ENCODE measurements around the gene CROCC2.

CROCC2 gene

DNA sequence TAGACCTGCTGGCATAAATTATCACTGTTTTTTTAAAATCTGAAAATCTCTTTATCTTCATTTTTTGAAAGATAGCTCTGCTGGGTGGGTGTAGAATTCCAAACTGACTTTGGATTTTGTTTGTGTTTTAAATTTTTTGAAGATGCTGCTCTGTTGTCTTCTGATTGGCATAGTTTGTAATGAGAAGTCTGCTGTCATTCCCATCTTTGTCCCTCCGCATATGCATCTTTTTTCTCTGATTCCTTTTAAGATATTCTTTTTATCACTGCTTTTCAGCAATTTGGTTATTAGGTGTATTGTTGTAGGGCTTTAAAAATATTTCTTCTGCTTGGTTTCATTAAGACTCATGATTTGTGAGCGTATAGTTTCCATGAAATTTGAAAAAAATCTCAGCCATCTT is 99.4 kb downstream of the CROCC2 start:
- FAIRE-seq, result no peak

DNA sequence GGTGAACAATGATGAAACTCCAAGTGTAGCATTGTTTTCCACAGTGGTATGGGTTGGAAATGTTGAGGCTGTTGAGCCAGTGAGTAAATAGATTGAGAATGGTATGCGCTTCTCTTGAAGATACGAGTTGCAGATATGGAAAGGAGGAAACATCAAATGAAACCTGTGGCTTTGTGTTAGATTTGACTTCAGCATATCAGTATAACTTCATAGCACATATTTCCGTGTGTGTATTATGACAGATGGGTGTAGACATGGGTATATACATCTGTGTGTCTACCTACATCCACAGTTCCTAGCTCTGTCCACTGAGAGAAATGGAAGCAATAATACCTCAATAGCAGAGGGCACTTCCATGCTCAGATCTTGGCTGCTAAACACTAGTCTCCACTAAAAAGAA is 100.3 kb downstream of the CROCC2 start:
- no peak for FAIRE-seq

GRCh38 chr2:241007111-241007510 is 101.0 kb downstream of the CROCC2 start:
- FAIRE-seq, result no peak

DNA sequence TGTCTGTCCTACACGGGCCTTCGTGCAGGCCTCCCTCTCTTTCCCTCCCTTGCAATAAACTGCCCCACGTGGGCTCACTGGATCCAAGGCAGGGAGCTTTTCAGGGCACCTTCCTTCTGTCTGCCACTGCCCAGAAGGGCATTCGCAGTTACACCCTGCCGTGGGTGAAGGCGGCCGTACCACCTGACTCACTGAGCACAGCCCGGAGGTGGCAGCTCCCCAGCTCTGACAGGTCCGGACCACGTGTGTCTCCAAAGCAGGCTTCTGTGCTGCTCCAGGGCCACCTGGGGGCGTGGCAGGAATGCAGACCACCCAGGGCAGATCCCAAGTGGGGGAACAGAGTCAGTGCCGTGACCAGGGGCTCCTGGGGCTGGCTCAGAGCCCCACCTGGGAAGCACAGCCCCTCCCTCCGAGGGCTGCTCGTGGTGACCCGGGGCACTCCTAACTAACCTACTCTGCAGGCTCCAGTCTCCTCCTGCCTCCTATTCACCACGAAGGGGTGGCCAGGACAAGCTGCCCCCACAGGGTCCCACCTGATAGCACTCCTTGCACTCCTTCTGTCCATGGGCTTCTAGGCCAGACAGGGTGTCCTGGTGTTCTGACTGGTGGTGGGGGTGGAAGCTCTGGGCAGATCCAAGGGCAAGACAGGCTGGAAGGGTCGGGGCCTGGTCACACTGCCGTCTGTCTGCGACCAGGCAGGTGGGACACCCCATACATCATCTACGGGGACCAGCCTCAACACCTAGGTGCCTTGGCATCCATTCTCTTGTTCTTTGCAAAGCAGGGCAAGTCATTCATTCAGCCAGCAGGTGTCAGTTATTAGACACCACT is 102.0 kb downstream of the CROCC2 start:
- FAIRE-seq, result no peak

DNA sequence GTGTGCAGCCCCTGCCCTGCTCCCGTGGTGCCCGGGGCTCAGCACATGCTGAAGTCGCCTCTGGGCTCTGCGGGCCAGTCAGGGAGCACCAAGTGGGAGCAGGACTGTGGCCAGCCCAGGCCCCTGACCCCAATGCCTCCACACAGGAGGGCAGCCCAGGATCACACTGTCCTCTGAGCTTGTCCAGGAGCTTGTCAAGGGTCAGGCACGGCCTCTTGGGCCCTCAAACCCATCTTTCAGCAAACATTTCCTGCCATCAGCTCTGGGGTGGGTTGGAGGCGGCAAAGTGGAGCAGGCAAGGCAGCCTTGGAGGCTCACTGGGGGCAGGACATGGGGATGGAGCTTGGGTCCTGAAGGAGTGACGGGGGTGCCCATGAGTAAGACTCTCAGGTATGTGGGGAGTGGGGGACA is 102.6 kb downstream of the CROCC2 start:
- FAIRE-seq, result no peak

DNA sequence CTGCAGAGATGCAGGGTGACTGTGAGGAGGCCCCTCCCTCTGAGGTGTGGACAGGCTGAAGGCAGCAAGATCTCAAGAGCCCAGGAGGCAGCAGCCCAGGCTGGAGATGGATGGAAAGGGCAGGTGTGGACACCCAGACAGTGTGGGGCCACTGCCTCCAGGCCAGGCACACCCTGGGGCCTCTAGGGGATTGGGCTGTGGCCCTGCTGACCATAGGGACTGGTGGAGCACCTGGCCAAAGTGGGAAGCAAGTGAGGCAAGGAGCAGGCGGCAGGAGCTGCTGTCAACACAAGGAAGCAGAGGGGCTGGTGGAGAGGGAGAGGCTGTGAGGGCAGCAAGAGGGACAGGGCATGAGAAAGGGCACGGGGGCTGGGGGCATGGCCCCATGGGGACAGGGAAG is 103.1 kb downstream of the CROCC2 start:
- FAIRE-seq, result no peak

DNA sequence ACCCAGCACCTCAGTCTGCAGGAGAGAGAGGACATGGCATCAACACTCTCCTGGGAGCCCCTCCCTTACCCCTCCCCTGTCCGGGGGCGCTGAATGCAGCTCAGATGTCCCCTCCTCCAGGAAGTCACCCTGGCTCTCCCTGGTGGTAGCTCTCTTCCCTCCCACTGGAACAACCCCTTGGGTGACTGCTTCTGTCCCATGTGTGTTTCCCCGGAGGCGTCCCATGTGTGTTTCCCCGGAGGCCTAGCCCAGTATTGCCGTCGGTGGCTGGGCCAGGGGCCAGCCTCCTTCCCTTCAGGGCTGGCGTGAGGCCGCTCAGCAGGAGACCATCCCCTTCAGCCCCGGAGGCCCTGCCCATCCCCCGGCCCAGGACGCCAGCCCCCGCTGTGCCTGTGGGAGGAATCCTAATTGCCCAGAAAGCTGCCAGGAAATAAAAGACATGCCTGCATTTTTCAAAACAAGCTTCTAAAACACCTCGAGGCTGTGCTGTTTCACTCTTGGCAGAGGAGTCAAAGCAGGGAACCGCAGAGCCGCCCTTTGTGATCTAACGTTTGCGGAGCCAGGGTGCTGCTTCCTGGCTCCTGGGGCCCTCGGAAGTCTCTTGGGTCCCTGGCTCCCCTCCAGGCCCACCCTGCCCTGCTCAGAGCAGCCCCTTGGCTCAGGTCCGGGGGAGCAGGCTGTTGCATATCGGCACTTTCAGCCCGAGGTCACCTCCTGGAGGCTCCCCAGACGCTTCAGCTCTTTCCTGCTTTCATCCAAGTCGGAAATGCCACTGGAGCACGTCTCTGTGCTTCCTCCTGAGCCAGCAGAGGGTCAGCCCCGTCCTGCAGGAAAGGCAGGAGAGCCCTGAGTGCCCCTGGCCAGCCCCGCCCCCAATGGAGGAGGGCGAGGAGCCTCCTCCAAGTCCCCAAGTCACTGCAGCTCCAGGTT is 103.7 kb downstream of the CROCC2 start:
- no peak for FAIRE-seq

DNA sequence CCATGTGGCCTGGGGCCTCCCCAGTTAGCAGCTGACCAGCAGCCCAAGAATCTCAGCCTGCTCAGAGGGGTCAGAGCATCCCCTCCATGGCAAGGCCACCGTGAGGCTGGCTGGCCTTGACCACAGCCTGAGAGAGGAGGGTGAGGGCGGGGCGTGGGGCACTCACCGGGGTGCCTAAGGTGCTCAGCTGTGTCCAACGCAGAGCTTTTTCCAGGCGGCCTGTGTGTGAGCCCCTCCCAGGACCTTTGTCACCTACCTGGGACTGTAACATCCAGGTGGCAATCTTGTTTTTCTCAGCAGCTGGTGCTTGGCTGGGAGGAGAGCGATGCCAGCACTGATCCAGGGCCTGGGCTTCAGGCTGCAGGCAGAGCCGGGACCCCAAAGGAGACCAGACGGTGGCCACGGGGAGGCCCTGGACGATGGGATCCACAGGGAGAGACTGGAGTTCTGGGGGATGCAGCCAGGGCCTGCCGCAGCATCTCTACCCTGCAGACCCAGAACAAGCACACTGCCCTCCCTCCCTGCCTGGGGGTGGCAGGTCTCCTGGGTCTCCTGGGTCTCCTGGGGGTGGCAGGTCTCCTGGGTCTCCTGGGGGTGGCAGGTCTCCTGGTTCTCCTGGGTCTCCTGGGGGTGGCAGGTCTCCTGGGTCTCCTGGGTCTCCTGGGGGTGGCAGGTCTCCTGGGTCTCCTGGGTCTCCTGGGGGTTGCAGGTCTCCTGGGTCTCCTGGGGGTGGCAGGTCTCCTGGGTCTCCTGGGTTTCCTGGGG is 104.6 kb downstream of the CROCC2 start:
- FAIRE-seq, result no peak

DNA sequence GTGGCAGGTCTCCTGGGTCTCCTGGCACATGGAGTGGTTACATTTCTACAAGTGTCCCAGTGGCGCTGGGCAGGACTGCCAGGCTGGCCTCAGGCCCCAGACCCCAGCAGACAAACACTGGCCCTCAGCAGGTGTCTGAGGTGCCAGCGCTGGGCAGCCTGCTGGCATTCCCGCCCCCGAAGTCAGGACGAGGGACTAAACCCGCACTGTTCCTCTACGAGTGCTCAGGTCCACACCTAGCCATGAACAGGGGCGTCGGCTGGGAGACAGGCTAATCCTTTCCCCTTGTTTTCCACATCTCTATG is 105.1 kb downstream of the CROCC2 start:
- FAIRE-seq, result no peak

- no peak for FAIRE-seq
Observed at GRCh38 chr2:241011751-241012510, 105.8 kb downstream of the CROCC2 start.

DNA sequence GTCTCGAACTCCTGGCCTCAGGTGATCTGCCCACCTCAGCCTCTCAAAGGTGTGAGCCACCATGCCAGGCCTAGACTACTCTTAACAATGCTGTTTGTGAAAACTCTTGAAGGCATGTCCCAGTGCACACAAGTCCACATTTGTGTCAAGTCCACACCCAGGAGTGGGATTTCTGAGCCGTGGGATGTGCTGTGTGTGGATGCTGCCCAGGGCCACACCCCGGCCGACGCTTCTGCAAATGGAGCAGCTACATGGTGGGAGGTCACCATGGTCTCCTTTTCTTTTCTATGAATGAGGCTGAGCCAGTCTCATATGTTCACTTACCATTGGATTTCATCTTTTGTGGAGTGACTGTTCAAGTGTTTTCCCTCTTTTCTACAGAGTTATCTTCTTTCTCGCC is 108.1 kb downstream of the CROCC2 start:
- FAIRE-seq, result no peak

DNA sequence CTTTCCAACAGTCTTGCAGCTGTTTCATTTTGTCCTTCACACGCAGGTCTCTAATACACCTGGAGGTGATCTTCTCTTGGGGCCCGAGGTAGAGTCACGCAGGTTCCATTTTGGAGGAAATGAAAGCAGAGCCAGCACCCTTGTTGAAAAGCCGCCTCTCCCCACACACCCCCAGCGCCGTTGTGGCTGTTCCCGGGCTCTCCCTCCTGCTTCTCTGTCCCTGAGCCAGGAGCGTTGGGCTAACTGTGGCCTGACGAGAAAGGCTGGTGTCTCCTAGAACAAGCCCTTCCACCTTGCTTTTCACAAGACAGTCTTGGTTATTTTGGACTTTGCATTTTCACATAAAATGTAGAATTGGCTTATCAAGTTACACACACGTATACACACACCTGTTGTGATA is 108.6 kb downstream of the CROCC2 start:
- no peak for FAIRE-seq

GRCh38 chr2:241015439-241015838 is 109.3 kb downstream of the CROCC2 start:
- no peak for FAIRE-seq

DNA sequence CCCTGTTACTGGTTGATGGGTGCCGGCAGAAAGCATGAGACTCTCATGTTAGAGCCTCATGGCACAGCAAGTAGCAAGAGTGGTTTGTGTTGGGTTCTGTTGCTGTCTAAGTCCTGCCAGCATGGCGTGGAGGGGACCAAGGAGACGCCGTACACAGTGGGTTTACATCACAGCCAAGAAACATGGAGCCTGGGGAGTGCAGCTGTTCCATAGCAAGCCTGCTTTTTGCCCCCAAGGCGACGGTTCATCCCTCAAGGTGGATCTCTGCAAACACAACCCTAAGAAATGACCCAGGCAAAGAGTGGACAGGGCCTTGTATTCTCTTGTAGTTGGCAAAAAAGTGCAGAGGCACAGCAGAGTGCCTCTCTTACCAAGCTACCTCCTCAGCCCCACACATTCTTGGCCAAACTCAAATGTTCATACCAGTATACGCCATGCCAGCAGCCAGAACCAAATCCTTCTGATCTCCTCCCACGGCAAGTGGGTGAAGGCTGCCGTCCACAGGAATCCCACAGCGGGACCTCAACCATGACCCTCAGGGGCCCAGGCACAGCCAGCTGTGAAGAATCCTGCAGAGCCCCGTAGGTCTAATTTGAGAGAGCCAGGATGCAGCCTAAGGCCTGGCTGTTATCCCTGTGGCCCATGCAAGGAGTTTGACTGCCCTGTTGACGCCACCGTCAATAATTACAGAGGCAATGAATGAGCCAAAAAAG is 111.2 kb downstream of the CROCC2 start:
- FAIRE-seq, result no peak

- no peak for FAIRE-seq
Observed at GRCh38 chr2:241018051-241018891, 112.1 kb downstream of the CROCC2 start.

DNA sequence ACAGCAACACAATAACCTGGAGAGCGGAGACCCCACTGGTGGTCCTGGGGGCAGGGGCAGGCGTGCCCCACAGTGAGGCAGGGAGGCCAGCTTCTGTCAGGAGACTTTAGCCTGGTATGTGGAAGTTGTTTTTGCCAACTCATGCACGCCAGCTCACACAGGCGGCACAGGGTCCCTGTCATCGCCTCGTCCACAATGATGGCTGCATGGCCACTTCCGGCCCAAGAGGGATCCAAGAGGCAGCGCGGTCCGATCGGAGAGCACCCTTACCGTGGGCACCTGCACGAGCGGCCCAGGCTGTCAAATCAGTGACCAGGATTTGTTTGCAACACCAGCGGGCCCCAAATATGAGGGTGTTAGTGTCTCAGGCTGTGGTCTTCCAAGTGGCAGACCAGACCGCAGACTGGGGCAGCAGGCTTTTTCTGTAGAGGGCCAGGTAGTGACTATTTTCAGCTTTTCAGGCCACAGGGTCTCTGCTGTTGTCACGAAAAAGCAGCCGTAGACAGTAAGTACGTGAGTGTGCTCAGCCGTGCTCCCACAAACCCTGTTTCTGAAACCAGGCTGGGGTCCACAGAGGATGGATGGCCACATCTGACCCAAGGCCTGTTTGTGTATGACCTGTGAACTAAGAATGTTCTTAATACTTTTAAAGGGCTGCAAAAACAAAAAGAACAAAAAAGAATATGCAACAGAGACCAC is 113.5 kb downstream of the CROCC2 start:
- no peak for FAIRE-seq

- FAIRE-seq, result no peak
Observed at GRCh38 chr2:241020201-241020600, 114.1 kb downstream of the CROCC2 start.

- no peak for FAIRE-seq
Observed at GRCh38 chr2:241020629-241021190, 114.6 kb downstream of the CROCC2 start.

- FAIRE-seq, result no peak
Observed at GRCh38 chr2:241025639-241026038, 119.5 kb downstream of the CROCC2 start.
